ENCODE data around the gene WNK2.
"Not testable (repeated sequence)": the region's sequence is repeated elsewhere in the genome, so short reads cannot be mapped to it uniquely, and the experiment has no call there.

WNK2 gene

GRCh38 chr9:93308158-93308602, 124.2 kb downstream of the WNK2 start:
- no peak for DNase-seq (ENCODE audit: low read depth)

DNA sequence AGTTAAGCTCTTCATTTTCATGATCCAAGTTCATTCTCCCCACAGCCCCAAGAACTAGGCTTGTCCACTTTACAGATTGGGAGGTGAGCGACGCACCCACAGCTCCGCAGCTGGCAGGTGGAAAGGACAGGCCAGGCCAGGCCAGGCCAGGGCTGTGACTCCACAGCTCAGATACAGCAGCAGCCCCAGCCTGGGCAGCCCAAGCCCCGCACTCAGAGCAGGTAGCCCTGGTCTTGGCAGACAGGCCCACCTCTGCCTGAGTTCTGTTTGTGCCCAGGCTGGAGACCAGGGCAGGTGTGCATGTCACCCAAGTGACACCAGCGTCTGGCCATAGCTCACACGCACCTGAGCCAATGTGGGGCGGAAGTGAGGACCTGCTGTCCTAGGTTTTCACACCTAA, 124.7 kb downstream of the WNK2 start:
- DNase-seq (ENCODE audit: low read depth): no peak

- no peak for DNase-seq (ENCODE audit: low read depth)
Observed at GRCh38 chr9:93309889-93310425, 126.0 kb downstream of the WNK2 start.

DNA sequence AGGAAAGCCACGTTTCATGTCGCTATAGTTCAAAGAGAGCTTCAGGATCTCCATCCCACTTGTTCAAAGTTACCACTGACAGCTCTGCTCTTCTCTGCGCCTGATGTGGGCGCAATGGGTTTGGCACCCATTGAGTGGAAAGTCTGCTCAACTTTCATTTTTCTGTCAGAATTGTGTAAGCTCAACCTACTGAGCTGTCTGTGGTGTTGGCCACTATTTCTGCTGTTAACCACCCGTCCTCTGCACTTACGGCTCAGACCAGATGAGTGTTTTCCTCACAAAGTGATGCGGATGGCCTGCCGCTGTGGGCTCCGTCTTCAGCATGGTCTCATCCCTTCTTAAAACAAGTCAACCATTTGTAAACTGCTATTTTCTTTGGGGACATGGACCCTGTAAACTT, 131.2 kb downstream of the WNK2 start:
- DNase-seq (ENCODE audit: low read depth): no peak

- DNase-seq (ENCODE audit: low read depth): no peak
Observed at GRCh38 chr9:93315960-93316359, 132.0 kb downstream of the WNK2 start.

GRCh38 chr9:93316726-93317494, 133.0 kb downstream of the WNK2 start:
- DNase-seq (ENCODE audit: low read depth): no peak

GRCh38 chr9:93317495-93318094, 133.7 kb downstream of the WNK2 start:
- no peak for DNase-seq (ENCODE audit: low read depth)

DNA sequence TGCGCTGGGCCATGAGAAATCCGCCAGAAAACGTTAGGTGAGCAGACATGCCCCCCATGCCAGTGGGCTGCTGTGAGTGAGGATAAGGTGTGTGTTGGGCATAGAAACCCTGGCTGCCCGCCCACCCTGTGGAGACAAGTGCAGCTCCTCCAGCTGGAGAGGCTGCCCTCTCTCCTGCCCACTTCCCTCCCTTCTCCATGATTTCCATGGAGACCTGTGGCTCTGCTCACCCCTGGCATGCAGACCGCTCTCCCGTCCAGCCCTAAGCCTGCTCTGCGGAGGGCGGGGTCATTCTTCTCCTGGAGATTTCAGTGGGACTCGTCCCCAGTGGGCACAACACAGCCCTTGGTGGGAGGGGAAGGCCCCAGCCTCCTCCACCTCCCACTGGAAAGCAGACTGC, 134.5 kb downstream of the WNK2 start:
- DNase-seq (ENCODE audit: low read depth): no peak

DNA sequence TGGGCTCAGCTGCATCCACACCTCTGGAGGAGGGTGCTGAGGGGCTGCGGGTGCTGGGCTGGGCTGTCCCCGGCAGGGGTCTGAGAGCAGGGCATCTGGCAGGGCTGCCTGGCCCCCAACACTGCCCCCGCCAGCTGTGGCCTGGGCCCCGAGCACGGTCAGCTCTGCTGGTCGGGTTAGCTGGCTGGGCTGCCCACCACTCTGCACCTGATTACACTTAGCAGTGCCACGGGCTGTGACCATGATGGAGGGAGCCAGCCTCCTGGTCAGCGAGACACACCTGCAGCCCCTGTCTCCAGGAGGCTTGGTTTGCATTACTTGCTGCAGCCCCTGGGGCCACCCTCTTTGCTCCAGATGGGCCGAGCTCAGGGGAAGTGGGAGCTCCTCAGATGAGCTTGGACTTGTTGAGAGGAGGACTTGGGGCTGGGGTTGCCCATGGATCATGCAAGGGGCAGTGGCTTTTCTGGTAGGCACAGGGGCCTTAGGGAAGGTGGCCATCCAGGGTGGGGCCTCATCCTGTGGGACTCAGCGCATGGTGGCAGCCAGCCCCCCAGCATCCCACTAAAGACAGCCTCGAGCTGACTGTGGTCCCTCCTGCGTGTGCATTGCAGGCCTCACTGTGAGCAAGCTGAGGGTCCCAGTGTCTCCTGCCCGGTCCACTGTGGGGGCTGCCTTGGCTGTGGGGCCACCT, 135.5 kb downstream of the WNK2 start:
- no peak for DNase-seq (ENCODE audit: low read depth)

- no peak for DNase-seq (ENCODE audit: low read depth)
Observed at GRCh38 chr9:93319992-93320500, 136.1 kb downstream of the WNK2 start.

GRCh38 chr9:93320591-93321219, 136.8 kb downstream of the WNK2 start:
- DNase-seq (ENCODE audit: low read depth): no peak

DNA sequence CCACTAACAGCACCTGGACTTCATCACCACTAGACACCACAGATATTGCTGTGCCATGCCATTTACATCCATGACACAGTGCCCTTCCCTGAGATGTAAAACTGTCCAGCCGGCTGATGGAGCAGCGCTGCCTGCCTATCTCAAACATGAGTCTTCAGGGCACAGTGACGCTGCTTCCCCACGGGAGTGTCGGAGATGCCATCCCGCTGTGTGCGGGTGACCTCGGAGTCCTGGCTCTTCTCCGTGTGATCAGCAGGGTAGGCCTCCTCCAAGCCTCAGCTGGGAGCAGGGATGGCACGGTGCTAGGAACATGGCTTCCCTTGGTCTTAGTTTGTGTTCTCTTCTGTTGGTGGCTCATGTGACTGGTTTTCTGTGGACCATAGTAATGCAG, 137.3 kb downstream of the WNK2 start:
- DNase-seq (ENCODE audit: low read depth): no peak

- not testable (repeated sequence) for DNase-seq (ENCODE audit: low read depth)
Observed at GRCh38 chr9:93323446-93323954, 139.6 kb downstream of the WNK2 start.

DNA sequence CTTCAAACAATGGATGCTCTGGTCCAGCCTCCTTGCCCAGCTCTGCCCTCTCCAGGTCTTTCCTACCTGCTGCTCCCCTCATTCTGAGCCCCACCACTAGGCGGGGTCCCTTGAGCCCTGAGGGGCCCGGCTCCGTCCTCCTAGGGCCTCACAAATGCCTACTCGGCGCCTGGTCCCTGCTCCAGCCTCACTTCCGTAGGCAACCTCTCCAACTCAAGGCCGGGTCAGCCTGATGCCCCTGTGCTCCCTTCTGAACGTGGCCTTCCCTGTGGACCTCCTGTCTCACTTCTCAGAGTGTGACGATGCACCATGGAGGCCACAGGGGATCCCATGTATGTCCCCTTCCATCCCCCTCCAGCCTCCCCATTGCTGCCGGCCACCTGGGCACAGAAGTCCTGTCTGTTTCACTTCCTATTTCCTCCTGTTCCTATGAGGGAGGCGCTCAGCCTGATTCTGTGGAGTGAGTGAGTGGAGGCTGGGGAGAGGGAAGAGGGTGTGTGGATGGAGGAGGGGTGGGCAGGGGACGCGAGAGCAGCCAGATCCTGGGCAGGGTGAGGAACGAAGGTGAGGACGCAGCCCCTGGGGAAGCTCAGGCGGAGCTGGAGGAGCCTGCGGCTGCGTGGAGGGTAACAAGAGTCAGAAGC, 140.4 kb downstream of the WNK2 start:
- DNase-seq (ENCODE audit: low read depth): no peak

- no peak for DNase-seq (ENCODE audit: low read depth)
Observed at GRCh38 chr9:93325307-93326035, 141.5 kb downstream of the WNK2 start.

DNA sequence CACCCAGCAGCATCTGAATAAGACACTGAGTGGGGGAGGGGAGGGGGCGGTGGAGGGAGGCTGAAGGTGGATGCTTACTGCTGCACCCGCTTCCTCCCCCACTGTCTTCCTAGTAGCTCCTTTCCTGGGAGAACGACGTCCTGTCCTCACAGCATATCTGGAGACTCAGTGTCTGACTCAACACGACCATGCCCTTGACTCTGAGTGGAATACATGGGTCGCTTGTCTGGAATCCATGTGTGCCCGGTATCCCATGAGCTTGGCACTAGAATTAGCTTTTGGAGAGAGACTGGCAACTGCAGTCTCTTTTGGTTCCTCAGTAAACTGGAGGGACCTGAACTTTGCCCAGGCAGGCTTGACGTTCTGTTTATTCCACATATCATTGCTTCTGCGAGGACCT, 142.1 kb downstream of the WNK2 start:
- DNase-seq (ENCODE audit: low read depth): no peak

DNA sequence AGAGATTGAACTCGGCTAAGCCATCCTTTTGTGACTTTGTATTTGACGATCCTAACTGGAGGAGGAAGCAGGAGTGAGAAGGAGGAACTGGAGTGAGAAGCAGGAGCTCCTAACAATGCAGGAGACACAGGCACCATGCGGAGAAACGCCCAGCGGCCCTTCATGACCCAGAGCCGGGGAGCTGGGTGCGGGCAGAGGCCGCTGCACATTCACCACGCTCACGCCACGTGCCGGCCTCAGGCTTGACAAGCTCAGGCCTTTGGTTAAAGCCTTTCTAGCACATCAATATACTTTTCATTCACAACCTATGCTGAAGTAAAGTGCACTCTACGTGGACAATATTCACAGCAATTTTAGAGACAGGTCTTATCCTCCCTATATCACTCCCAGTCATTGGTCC, 142.7 kb downstream of the WNK2 start:
- no peak for DNase-seq (ENCODE audit: low read depth)

DNA sequence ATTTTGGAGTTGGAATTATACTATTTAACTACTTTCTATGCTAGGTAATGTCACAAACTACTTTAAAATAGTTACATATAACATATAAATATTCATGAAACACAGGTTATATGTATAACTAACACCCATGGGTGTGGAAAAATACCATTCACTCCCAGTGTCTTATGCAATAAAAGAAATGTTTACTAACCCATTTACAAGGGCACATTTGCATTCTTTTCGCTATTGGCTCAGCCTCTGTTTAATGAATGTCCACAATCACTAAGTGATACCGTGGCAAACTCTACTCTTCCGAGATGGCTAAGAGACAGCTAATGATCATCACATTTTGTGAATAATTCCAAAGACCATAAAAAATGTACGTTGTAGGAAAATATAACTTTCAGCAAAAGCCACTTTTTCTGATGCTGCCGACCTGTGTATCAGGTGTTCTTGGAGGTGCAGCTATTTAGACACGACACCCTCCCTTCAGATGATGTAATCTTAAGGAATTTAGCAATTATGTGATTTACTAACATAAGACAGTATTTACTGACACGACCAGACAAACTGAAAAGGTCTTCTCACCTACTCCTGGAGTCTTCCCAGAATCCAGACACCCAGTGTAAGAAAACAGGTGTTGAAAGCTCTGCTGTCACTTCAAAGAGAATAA, 145.8 kb downstream of the WNK2 start:
- no peak for DNase-seq (ENCODE audit: low read depth)

DNA sequence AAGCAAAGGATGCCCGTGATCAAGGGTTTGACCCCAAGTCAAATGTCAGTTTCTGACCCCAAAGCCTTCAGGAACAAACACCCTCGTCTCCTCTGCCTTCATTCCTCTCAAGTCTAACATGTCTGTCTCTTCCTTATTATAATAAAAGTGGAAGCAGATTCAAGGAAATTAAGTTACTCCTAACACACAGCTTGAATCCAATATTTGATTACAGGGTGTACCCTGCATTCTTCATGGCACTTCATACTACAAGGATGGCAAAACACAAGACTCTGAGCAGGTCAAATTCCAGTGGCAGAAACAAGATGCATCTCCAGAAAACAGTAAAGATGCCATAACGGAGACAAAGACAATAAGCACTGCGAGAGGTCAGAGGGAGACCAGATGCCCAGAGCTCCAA, 148.4 kb downstream of the WNK2 start:
- DNase-seq (ENCODE audit: low read depth): no peak

GRCh38 chr9:93336720-93337119, 152.8 kb downstream of the WNK2 start:
- DNase-seq (ENCODE audit: low read depth): no peak
